MM.1S (cell line): ENCODE data around the gene USF2.
A peak's percentile ranks its signal among the peaks of the same experiment; 100 is the strongest.

ENCODE experiments used
- DNase-seq: peaks from one replicate; pipeline ENCODE4 v3.0.0-alpha.2; 2015
- H2AFZ ChIP-seq: fragments of 300-600 bp; sonication (generic); 2 replicates; pipeline ENCODE4 v1.6.0; 2016; ENCODE audit warnings: antibody characterized with exemption, low read length
- H3F3A ChIP-seq: fragments of 300-600 bp; sonication (generic); 2 replicates; pipeline ENCODE4 v1.6.1; 2016; ENCODE audit warnings: mild to moderate bottlenecking, antibody characterized with exemption, low read length, moderate library complexity, mixed read lengths; ENCODE audit not compliant: insufficient read depth
- H3K27ac ChIP-seq: fragments of 300-600 bp; sonication (generic); 2 replicates; pipeline ENCODE4 v1.5.1; 2016; ENCODE audit warnings: mild to moderate bottlenecking, low read length
- H3K27me3 ChIP-seq: fragments of 300-600 bp; sonication (generic); replicated peaks from 2 replicates; pipeline ENCODE4 v1.6.0; 2016; ENCODE audit warnings: low read length; ENCODE audit not compliant: insufficient read depth
- H3K36me3 ChIP-seq: fragments of 300-600 bp; sonication (generic); replicated peaks from 2 replicates; pipeline ENCODE4 v1.6.1; 2016; ENCODE audit warnings: mild to moderate bottlenecking, low read length, mixed read lengths; ENCODE audit not compliant: insufficient read depth
- H3K4me1 ChIP-seq: fragments of 300-600 bp; sonication (generic); 2 replicates; pipeline ENCODE4 v1.6.1; 2016; ENCODE audit warnings: low read length, mixed read lengths
- H3K4me2 ChIP-seq: fragments of 300-600 bp; sonication (generic); 2 replicates; pipeline ENCODE4 v1.6.0; 2016; ENCODE audit warnings: low read depth, low read length
- H3K4me3 ChIP-seq: fragments of 300-600 bp; sonication (generic); 2 replicates; pipeline ENCODE4 v1.5.1; 2016; ENCODE audit warnings: low read length, mixed read lengths
- H3K79me2 ChIP-seq: fragments of 300-600 bp; sonication (generic); 2 replicates; pipeline ENCODE4 v1.6.1; 2016; ENCODE audit warnings: mixed run types, low read length, mixed read lengths
- H3K9ac ChIP-seq: fragments of 300-600 bp; sonication (generic); 2 replicates; pipeline ENCODE4 v1.6.1; 2016; ENCODE audit warnings: low read length, mixed read lengths
- H3K9me2 ChIP-seq: fragments of 300-600 bp; sonication (generic); replicated peaks from 2 replicates; pipeline ENCODE4 v1.6.1; 2016; ENCODE audit warnings: mild to moderate bottlenecking, low read length, mixed read lengths; ENCODE audit not compliant: insufficient read depth
- H3K9me3 ChIP-seq: fragments of 300-600 bp; sonication (generic); replicated peaks from 2 replicates; pipeline ENCODE4 v1.6.1; 2016; ENCODE audit warnings: mild to moderate bottlenecking, low read length, mixed read lengths; ENCODE audit not compliant: insufficient read depth
- H4K20me1 ChIP-seq: fragments of 300-600 bp; sonication (generic); 2 replicates; pipeline ENCODE4 v1.6.1; 2016; ENCODE audit warnings: mild to moderate bottlenecking, low read length, moderate library complexity, mixed read lengths; ENCODE audit not compliant: insufficient read depth
- EZH2 ChIP-seq: fragments of 300-600 bp; sonication (generic); optimal IDR thresholded peaks from 2 replicates; pipeline ENCODE3; 2017; ENCODE audit warnings: low read depth, mild to moderate bottlenecking, antibody characterized with exemption, low read length, mixed read lengths
- EZH2phosphoT487 ChIP-seq: fragments of 300-600 bp; sonication (generic); IDR thresholded peaks from 2 replicates; pipeline ENCODE4 v1.6.1; 2018; ENCODE audit warnings: antibody characterized with exemption, low read length
- TF ChIP-seq, protein P1 (sequence below): fragments of 300-600 bp; sonication (generic); IDR thresholded peaks from 2 replicates; pipeline ENCODE4 v1.5.1; 2016; ENCODE audit warnings: antibody characterized with exemption, low read length, mixed read lengths

USF2 gene

GRCh38 chr19:35288331-35288730 is 19.6 kb downstream of the USF2 start:
- Histone ChIP-seq H3K4me2 (no peak overlapping the region), H3K4me1 (no peaks in the 10 kb centered on the region)
- no peak for DNase-seq

DNA sequence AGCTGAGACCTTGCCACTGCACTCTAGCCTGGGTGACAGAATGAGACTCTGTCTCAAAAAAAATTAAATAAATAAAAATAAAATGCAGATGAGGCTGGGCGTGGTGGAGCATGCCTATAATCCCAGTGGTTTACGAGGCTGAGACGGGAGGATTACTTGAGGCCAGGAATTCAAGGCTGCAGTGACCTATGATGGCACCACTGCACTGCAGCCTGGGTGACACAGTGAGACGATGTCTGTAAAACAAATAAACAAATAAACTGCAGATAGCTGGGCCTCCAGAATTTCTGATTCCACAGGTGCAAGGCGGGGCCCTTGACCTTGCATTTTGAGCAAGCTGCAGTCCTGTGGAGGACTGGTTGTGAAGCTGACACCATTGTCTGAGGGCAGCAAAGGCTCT is 20.1 kb downstream of the USF2 start:
- H2AFZ ChIP-seq: no peak overlapping the region
- H3K27me3 ChIP-seq: peaks cover 57% of the 10 kb centered on the region
- H4K20me1 ChIP-seq: no peaks in the 10 kb centered on the region
- H3K36me3 ChIP-seq: no peaks in the 10 kb centered on the region
- no peaks in the 10 kb centered on the region for H3K9me2 ChIP-seq
- no peak for DNase-seq
- no peak overlapping the region for H3K9ac ChIP-seq
- no peaks in the 10 kb centered on the region for H3K79me2 ChIP-seq
- H3K4me3 ChIP-seq: no peak overlapping the region
- no peaks in the 10 kb centered on the region for H3F3A ChIP-seq
- TF ChIP-seq, protein P1, sequence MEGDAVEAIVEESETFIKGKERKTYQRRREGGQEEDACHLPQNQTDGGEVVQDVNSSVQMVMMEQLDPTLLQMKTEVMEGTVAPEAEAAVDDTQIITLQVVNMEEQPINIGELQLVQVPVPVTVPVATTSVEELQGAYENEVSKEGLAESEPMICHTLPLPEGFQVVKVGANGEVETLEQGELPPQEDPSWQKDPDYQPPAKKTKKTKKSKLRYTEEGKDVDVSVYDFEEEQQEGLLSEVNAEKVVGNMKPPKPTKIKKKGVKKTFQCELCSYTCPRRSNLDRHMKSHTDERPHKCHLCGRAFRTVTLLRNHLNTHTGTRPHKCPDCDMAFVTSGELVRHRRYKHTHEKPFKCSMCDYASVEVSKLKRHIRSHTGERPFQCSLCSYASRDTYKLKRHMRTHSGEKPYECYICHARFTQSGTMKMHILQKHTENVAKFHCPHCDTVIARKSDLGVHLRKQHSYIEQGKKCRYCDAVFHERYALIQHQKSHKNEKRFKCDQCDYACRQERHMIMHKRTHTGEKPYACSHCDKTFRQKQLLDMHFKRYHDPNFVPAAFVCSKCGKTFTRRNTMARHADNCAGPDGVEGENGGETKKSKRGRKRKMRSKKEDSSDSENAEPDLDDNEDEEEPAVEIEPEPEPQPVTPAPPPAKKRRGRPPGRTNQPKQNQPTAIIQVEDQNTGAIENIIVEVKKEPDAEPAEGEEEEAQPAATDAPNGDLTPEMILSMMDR: no peak
- no peak for TF ChIP-seq EZH2phosphoT487
- TF ChIP-seq EZH2: no peak
- no peaks in the 10 kb centered on the region for H3K4me1 ChIP-seq
- no peaks in the 10 kb centered on the region for H3K9me3 ChIP-seq
- no peak overlapping the region for H3K4me2 ChIP-seq
- no peak overlapping the region for H3K27ac ChIP-seq

More at GRCh38 chr19:35288331-35288730, 19.6 kb downstream of the USF2 start:
- TF ChIP-seq, protein P1: no peak
- TF ChIP-seq EZH2: no peak
- no peak for TF ChIP-seq EZH2phosphoT487
- Histone ChIP-seq H3K9me3 (no peaks in the 10 kb centered on the region), H3K27ac (no peak overlapping the region), H2AFZ (no peak overlapping the region), H3K9me2 (no peaks in the 10 kb centered on the region), H3K27me3 (peaks cover 59% of the 10 kb centered on the region), H3K36me3 (no peaks in the 10 kb centered on the region), H3K4me3 (no peak overlapping the region), H4K20me1 (no peaks in the 10 kb centered on the region), H3K79me2 (no peaks in the 10 kb centered on the region), H3K9ac (no peak overlapping the region), H3F3A (no peaks in the 10 kb centered on the region)

DNA sequence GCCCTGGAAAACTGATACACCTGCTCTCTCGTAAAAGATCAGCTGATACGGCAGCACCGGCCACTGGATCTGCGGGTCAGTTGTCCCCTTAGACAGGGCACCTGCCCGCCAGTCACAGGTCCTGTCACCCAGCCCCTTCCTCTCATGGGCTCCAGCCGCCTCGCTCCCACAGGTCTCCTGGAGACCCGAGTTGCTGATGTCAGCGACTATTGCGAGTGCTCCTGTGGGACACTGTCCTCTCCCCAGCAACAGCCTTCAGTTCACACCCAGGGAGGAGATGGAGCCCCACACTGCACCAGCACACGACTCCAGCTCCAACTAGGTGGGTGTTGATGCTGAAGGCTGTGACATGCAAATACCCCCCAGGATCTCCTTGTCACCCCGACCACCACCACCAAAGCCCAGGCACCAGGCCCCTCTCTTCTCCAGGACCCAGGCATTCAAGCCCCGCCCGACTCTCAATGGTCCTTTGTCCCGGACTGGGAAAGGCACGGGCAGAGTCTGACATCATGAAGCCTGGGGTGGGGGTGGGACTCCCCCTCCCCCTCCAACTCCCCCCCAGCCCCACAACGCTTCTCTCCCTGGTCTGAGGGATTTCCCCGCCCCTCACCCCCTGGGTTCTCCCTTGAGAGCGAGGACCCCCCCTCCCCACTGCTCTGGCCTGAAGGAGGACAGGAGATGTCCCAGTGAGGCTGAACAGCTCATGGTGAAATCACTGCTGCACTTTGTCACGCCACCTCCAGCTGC is 21.8 kb downstream of the USF2 start:
- DNase-seq: peak; percentile 2
- TF ChIP-seq, protein P1: no peak
- Histone ChIP-seq H2AFZ (no peak overlapping the region), H3K9me3 (no peaks in the 10 kb centered on the region), H4K20me1 (no peaks in the 10 kb centered on the region), H3K9me2 (no peaks in the 10 kb centered on the region), H3K27me3 (peaks cover 49% of the 10 kb centered on the region), H3K36me3 (no peaks in the 10 kb centered on the region), H3K27ac (no peak overlapping the region), H3F3A (no peaks in the 10 kb centered on the region), H3K4me3 (no peak overlapping the region), H3K4me2 (no peak overlapping the region), H3K9ac (no peak overlapping the region), H3K4me1 (0 out of 2 replicates have a peak, but pooled peaks cover 2% of the 10 kb centered on the region), H3K79me2 (no peaks in the 10 kb centered on the region)
